Measurements from ENCODE around the gene SPRYD3.

- TF ChIP-seq POLR2A (IDR thresholded peaks at IDR 0.05; ENCODE audit: low read depth, low read length): no peak
- peak; percentile 41 for TF ChIP-seq CTCF (conservative IDR thresholded peaks at IDR 0.05; ENCODE audit: low read depth, low read length)
- no peak for TF ChIP-seq SMC3 (IDR thresholded peaks at IDR 0.05; ENCODE audit: low read depth, low read length)
- TF ChIP-seq USF2 (IDR thresholded peaks at IDR 0.05; ENCODE audit: low read depth, low read length): no peak
- no peak for TF ChIP-seq CEBPB (IDR thresholded peaks at IDR 0.05; ENCODE audit: low read depth, low read length)
Observed at GRCh38 chr12:53053218-53054111, 25.7 kb downstream of the SPRYD3 start.

Data from IMR-90 (cell line).